IMR-90 (cell line): ENCODE measurements around the gene SEMA3G. TPM values are rescaled to one million over a fixed set of nuclear protein-coding genes. Genes with fewer than 3 reads are reported as not detected.

Source experiments
- ATAC-seq: fragments of 200-7000 bp; cut with Tn5 transposase; 2 replicates; pipeline ENCODE4 v1.9.1; 2020; ENCODE audit warnings: low read depth, mild to moderate bottlenecking, moderate library complexity
- BruUV-seq: library from RNA; stranded (reverse); fragments of 400-500 nt; replicated peaks from 2 replicates; lab custom pipeline; 2021; lab: Mats Ljungman, UMichigan
- CTCF ChIA-PET: fragments of 300-600 bp; formaldehyde crosslinking; extraction: SDS; loops from one replicate; lab custom pipeline; 2021; ENCODE audit warnings: antibody characterized with exemption; lab: Yijun Ruan, JAX
- POLR2A ChIA-PET: fragments of 300-600 bp; sonication (Branson Sonifier 250); formaldehyde crosslinking; loops from one replicate; lab custom pipeline; 2022; ENCODE audit warnings: antibody characterized with exemption; ENCODE audit not compliant: unreplicated experiment; lab: Charles Lee
- DNase-seq: peaks from one replicate; pipeline ENCODE4 v3.0.0; 2013
- H2AFZ ChIP-seq: replicated peaks from 2 replicates; pipeline ENCODE3; 2013; ENCODE audit warnings: low read length, mild to moderate bottlenecking; ENCODE audit not compliant: poor library complexity
- H2AK5ac ChIP-seq: 2 replicates; pipeline ENCODE4 v1.6.1; 2013; ENCODE audit warnings: low read depth, low read length, inconsistent platforms
- H2AK9ac ChIP-seq: replicated peaks from 2 replicates; pipeline ENCODE3; 2013; ENCODE audit warnings: mild to moderate bottlenecking, low read depth, low read length, moderate library complexity; ENCODE audit not compliant: poor library complexity
- H2BK120ac ChIP-seq: 2 replicates; pipeline ENCODE4 v1.6.1; 2013; ENCODE audit warnings: low read depth, low read length, inconsistent platforms
- H2BK15ac ChIP-seq: 3 replicates; pipeline ENCODE4 v1.6.1; 2013; ENCODE audit warnings: low read depth, low read length, inconsistent platforms
- H2BK20ac ChIP-seq: 2 replicates; pipeline ENCODE4 v1.6.1; 2013; ENCODE audit warnings: low read depth, mild to moderate bottlenecking, inconsistent platforms, low read length, moderate library complexity
- H2BK5ac ChIP-seq: 2 replicates; pipeline ENCODE4 v1.6.1; 2013; ENCODE audit warnings: mild to moderate bottlenecking, low read depth, low read length, inconsistent platforms; ENCODE audit not compliant: poor library complexity, severe bottlenecking
- H3K14ac ChIP-seq: replicated peaks from 2 replicates; pipeline ENCODE4 v1.6.1; 2013; ENCODE audit warnings: low read depth, low read length, inconsistent platforms
- H3K18ac ChIP-seq: 2 replicates; pipeline ENCODE4 v1.6.1; 2013; ENCODE audit warnings: low read depth, low read length, control low read depth
- H3K23ac ChIP-seq: 2 replicates; pipeline ENCODE4 v1.6.1; 2013; ENCODE audit warnings: low read depth, low read length, inconsistent platforms
- H3K27ac ChIP-seq: 2 replicates; pipeline ENCODE4 v1.5.1; 2013; ENCODE audit warnings: mild to moderate bottlenecking, control low read depth, low read length; ENCODE audit not compliant: insufficient read depth
- H3K27me3 ChIP-seq: 2 replicates; pipeline ENCODE4 v1.6.1; 2013; ENCODE audit warnings: low read length; ENCODE audit not compliant: control insufficient read depth, insufficient read depth
- H3K36me3 ChIP-seq: 2 replicates; pipeline ENCODE4 v1.6.1; 2013; ENCODE audit warnings: low read length, mixed read lengths; ENCODE audit not compliant: control insufficient read depth, insufficient read depth
- H3K4ac ChIP-seq: 2 replicates; pipeline ENCODE4 v1.6.1; 2013; ENCODE audit warnings: low read depth, low read length, inconsistent platforms
- H3K4me1 ChIP-seq: 2 replicates; pipeline ENCODE4 v1.6.1; 2013; ENCODE audit warnings: low read length, mixed read lengths; ENCODE audit not compliant: control insufficient read depth, insufficient read depth
- H3K4me2 ChIP-seq: 2 replicates; pipeline ENCODE4 v1.6.1; 2013; ENCODE audit warnings: low read depth, mild to moderate bottlenecking, control low read depth, low read length, moderate library complexity
- H3K4me3 ChIP-seq: 2 replicates; pipeline ENCODE4 v1.5.1; 2013; ENCODE audit warnings: low read depth, mild to moderate bottlenecking, control low read depth, low read length, moderate library complexity; ENCODE audit not compliant: insufficient read depth
- H3K56ac ChIP-seq: 2 replicates; pipeline ENCODE4 v1.6.1; 2013; ENCODE audit warnings: low read length, inconsistent platforms; ENCODE audit not compliant: insufficient read depth; ENCODE audit errors: extremely low read depth
- H3K79me1 ChIP-seq, 2 experiments: 2 replicates each; pipeline ENCODE4 v1.6.1; 2013; ENCODE audit warnings: low read length in 2 of 2, inconsistent platforms in 1 of 2, low read depth in 1 of 2
- H3K9ac ChIP-seq: 2 replicates; pipeline ENCODE4 v1.6.1; 2013; ENCODE audit warnings: low read depth, low read length, control low read depth
- H3K9me1 ChIP-seq: 2 replicates; pipeline ENCODE4 v1.6.1; 2013; ENCODE audit warnings: low read length, inconsistent platforms; ENCODE audit not compliant: insufficient read depth
- H3K9me3 ChIP-seq: 2 replicates; pipeline ENCODE4 v1.6.1; 2013; ENCODE audit warnings: low read length; ENCODE audit not compliant: control insufficient read depth, insufficient read depth
- H4K20me1 ChIP-seq: 2 replicates; pipeline ENCODE4 v1.6.1; 2013; ENCODE audit warnings: low read length, inconsistent platforms; ENCODE audit not compliant: insufficient read depth
- H4K5ac ChIP-seq: 2 replicates; pipeline ENCODE4 v1.6.1; 2013; ENCODE audit warnings: mild to moderate bottlenecking, low read depth, low read length, control low read depth
- H4K8ac ChIP-seq, 2 experiments: 2 replicates each; pipeline ENCODE4 v1.6.1; 2013; ENCODE audit warnings: low read depth in 2 of 2, low read length in 2 of 2, control low read depth in 1 of 2, inconsistent platforms in 1 of 2
- H4K91ac ChIP-seq: 2 replicates; pipeline ENCODE4 v1.6.1; 2013; ENCODE audit warnings: low read depth, low read length, inconsistent platforms; ENCODE audit not compliant: insufficient read depth
- CEBPB ChIP-seq: IDR thresholded peaks from 2 replicates; pipeline ENCODE4 v1.6.1; 2012; ENCODE audit warnings: low read depth, low read length, improper control_type of control experiment
- FOS ChIP-seq: fragments of 150-350 bp; IDR thresholded peaks from 2 replicates; pipeline ENCODE4 v1.6.1; 2016; ENCODE audit warnings: low read depth, low read length
- MAZ ChIP-seq: IDR thresholded peaks from 2 replicates; pipeline ENCODE4 v1.6.1; 2012; ENCODE audit warnings: low read depth, mild to moderate bottlenecking, low read length, improper control_type of control experiment, moderate library complexity, borderline replicate concordance
- MXI1 ChIP-seq: IDR thresholded peaks from 2 replicates; pipeline ENCODE4 v1.6.1; 2012; ENCODE audit warnings: low read depth, mild to moderate bottlenecking, low read length, moderate library complexity, borderline replicate concordance
- POLR2A ChIP-seq: IDR thresholded peaks from 2 replicates; pipeline ENCODE4 v1.6.1; 2012; ENCODE audit warnings: mild to moderate bottlenecking, low read depth, low read length
- RCOR1 ChIP-seq: IDR thresholded peaks from 2 replicates; pipeline ENCODE4 v1.6.1; 2012; ENCODE audit warnings: mild to moderate bottlenecking, low read length, improper control_type of control experiment; ENCODE audit not compliant: insufficient replicate concordance
- SMC3 ChIP-seq: fragments of 150-350 bp; IDR thresholded peaks from 2 replicates; pipeline ENCODE4 v1.6.1; 2016; ENCODE audit warnings: low read depth, mild to moderate bottlenecking, antibody characterized with exemption, low read length, moderate library complexity
- WGBS, 2 experiments: methylation state at CpG; one replicate each; pipeline versions ENCODE4 v1.1.5 to v1.1.7; 2013; ENCODE audit warnings: missing lambda C conversion rate in 2 of 2; ENCODE audit not compliant: insufficient read length in 1 of 2; ENCODE audit errors: extremely low coverage in 2 of 2; 5-methylcytosine and 5-hydroxymethylcytosine counted together
- dilution Hi-C: fragments of 300-500 bp; cut with HindIII; formaldehyde crosslinking; loops from one replicate; pipeline ENCODE4 v1.14.3; 2018; ENCODE audit warnings: low sequenced_read_pairs; ENCODE audit not compliant: unreplicated experiment
- in situ Hi-C: fragments of 300-500 bp; cut with MboI; formaldehyde crosslinking; loops from 3 replicates; pipeline ENCODE4 v1.14.3; 2019; ENCODE audit warnings: low sequenced_read_pairs, inconsistent platforms, mixed read lengths
- intact Hi-C: fragments of 100-400 bp; cut with micrococcal nuclease; formaldehyde crosslinking; loops from 2 replicates; pipeline ENCODE4 v1.10.0; 2022
- polyA plus RNA-seq, 3 experiments: library from polyadenylated mRNA; depleted of rRNA; stranded (reverse); fragments of >200 nt; gene quantifications; 2 replicates each; pipeline ENCODE4 v1.2.3, GENCODE V29; 2012; ENCODE audit warnings: low replicate concordance in 1 of 3
- total RNA-seq: library from RNA; depleted of rRNA; stranded (reverse); fragments of >200 nt; gene quantifications from 2 replicates; pipeline ENCODE4 v1.2.3, GENCODE V29; 2012

Gene SEMA3G
- total and polyA plus RNA-seq, 2 of the 4 experiments (the other 2 are of a cell fraction), result 0.07 TPM; not detected in 1

GRCh38 chr3:52406231-52406661 is 38.7 kb downstream of the SEMA3G start:
- H3K4me3 ChIP-seq, result no peak overlapping the region
- H3K27me3 ChIP-seq, result no peaks in the 10 kb centered on the region
- H3K79me1 ChIP-seq, result peaks cover 21 to 43% of the 10 kb centered on the region in 2 experiments
- no peak overlapping the region for H3K9ac ChIP-seq
- H4K8ac ChIP-seq, result no peak overlapping the region
- H3K4me1 ChIP-seq, result peaks cover 10% of the 10 kb centered on the region; the same call in 1 of the 2 replicates
- no peak overlapping the region for H4K91ac ChIP-seq
- no peak overlapping the region for H2BK20ac ChIP-seq
- DNase-seq, result no peak
- no peak for TF ChIP-seq POLR2A
- no peak for TF ChIP-seq CEBPB
- no peak for TF ChIP-seq MAZ
- TF ChIP-seq SMC3, result no peak
- TF ChIP-seq FOS, result no peak
- TF ChIP-seq MXI1, result no peak
- TF ChIP-seq RCOR1, result no peak
- no peak overlapping the region for H2BK120ac ChIP-seq
- H3K56ac ChIP-seq, result no peak overlapping the region
- 0 out of 2 replicates have a peak, but pooled peaks cover 5% of the 10 kb centered on the region for H3K9me1 ChIP-seq
- H3K23ac ChIP-seq, result no peak overlapping the region
- no peak overlapping the region for H2BK5ac ChIP-seq
- 0 out of 2 replicates have a peak, but pooled peaks cover 2% of the 10 kb centered on the region for H4K20me1 ChIP-seq
- H4K5ac ChIP-seq, result no peak overlapping the region
- H2BK15ac ChIP-seq, result no peak overlapping the region
- H3K9me3 ChIP-seq, result no peaks in the 10 kb centered on the region
- no peak overlapping the region for H2AK5ac ChIP-seq
- no TSS peak for BruUV-seq
- CTCF ChIA-PET, result no interaction called here
- no peak overlapping the region for H3K18ac ChIP-seq
- no peak overlapping the region for H3K27ac ChIP-seq
- POLR2A ChIA-PET, result no interaction called here
- in situ Hi-C loops (no loop called here), intact Hi-C loops (no loop called here), dilution Hi-C loops (no loop called here)
- H2AFZ ChIP-seq, result no peak overlapping the region
- WGBS, 2 experiments, result 100% methylated on average over 6 of the region's 11 CpGs; no CpG with 5 or more reads in 1 of the 2 experiments
- H3K4ac ChIP-seq, result no peak overlapping the region
- no peak overlapping the region for H2AK9ac ChIP-seq
- no peak overlapping the region for H3K14ac ChIP-seq
- no peak overlapping the region for H3K4me2 ChIP-seq
- H3K36me3 ChIP-seq, result peaks cover 64% of the 10 kb centered on the region
- no peak for ATAC-seq
